HepG2 (cell line): Measurements from ENCODE around the gene PFKFB4. TPM values are rescaled to one million over a fixed set of nuclear protein-coding genes. Genes with fewer than 3 reads are reported as not detected.

ENCODE experiments used
- ATAC-seq: fragments of 200-7000 bp; cut with Tn5 transposase; 3 replicates; pipeline ENCODE4 v1.9.1; 2020; ENCODE audit warnings: mild to moderate bottlenecking, moderate library complexity
- BruUV-seq: library from RNA; stranded (reverse); fragments of 400-500 nt; replicated peaks from 2 replicates; lab custom pipeline; 2021; lab: Mats Ljungman, UMichigan
- CTCF ChIA-PET: fragments of 300-600 bp; formaldehyde crosslinking; extraction: SDS; loops from one replicate; lab custom pipeline; 2021; ENCODE audit warnings: low total read pairs, inconsistent platforms, low intra/inter-chr PET ratio; lab: Yijun Ruan, JAX
- POLR2A ChIA-PET: fragments of 350-600 bp; sonication (Branson Sonifier 250); formaldehyde crosslinking; loops from one replicate; lab custom pipeline; 2020; ENCODE audit warnings: antibody characterized with exemption, inconsistent platforms; lab: Yijun Ruan, JAX
- DNase-seq: peaks from one replicate; pipeline ENCODE4 v3.0.0-alpha.2; 2015; ENCODE audit warnings: low spot score
- FAIRE-seq: peaks from 3 replicates; lab custom pipeline; 2011; peaks lifted over from hg19 to GRCh38; lab: Jason Lieb, UNC
- H2AFZ ChIP-seq: one replicate; pipeline ENCODE4 v1.6.1; 2011; ENCODE audit warnings: low read length, inconsistent platforms
- H3K27ac ChIP-seq: fragments of 300-600 bp; 3 replicates; pipeline ENCODE4 v1.8.0; 2011; ENCODE audit warnings: mixed run types, mild to moderate bottlenecking, mixed read lengths, low read length, inconsistent platforms; ENCODE audit not compliant: insufficient read depth; ENCODE audit errors: extremely low read length
- H3K27me3 ChIP-seq, 2 experiments: fragments of 200-600 bp in 1 of 2; 2 replicates in 1 of 2; 3 replicates in 1 of 2; pipeline versions ENCODE4 v1.6.0 to v1.8.0; 2011; ENCODE audit warnings: low read length in 2 of 2, mild to moderate bottlenecking in 2 of 2, moderate library complexity in 2 of 2, inconsistent platforms in 1 of 2; ENCODE audit not compliant: insufficient read depth in 2 of 2, control insufficient read depth in 1 of 2
- H3K36me3 ChIP-seq, 2 experiments: fragments of 200-600 bp in 1 of 2; replicated peaks in 1 of 2; 2 replicates in 1 of 2; 3 replicates in 1 of 2; pipeline versions ENCODE4 v1.5.1 to v1.8.0; 2011; ENCODE audit warnings: low read length in 2 of 2, inconsistent platforms in 1 of 2; ENCODE audit not compliant: insufficient read depth in 2 of 2, control insufficient read depth in 1 of 2
- H3K4me1 ChIP-seq: 2 replicates; pipeline ENCODE4 v1.5.1; 2012; ENCODE audit warnings: low read length, inconsistent platforms; ENCODE audit not compliant: insufficient read depth
- H3K4me2 ChIP-seq: 2 replicates; pipeline ENCODE4 v1.6.0; 2011; ENCODE audit warnings: low read depth, low read length, inconsistent platforms
- H3K4me3 ChIP-seq, 3 experiments: fragments of 200-600 bp in 1 of 3; sonication (generic), shearing (Covaris generic) in 1 of 3; replicated peaks in 1 of 3; 2 replicates each; pipeline ENCODE4 v1.5.1; 2011 to 2016; ENCODE audit warnings: low read length in 3 of 3, inconsistent platforms in 2 of 3, low read depth in 2 of 3, mild to moderate bottlenecking in 2 of 3, control low read depth in 1 of 3, mixed read lengths in 1 of 3; ENCODE audit not compliant: insufficient read depth in 1 of 3
- H3K79me2 ChIP-seq: one replicate; pipeline ENCODE4 v1.6.1; 2011; ENCODE audit warnings: low read length, inconsistent platforms; ENCODE audit not compliant: insufficient read depth
- H3K9ac ChIP-seq: 2 replicates; pipeline ENCODE4 v1.6.0; 2011; ENCODE audit warnings: mild to moderate bottlenecking, low read depth, low read length, inconsistent platforms; ENCODE audit not compliant: insufficient read depth
- H3K9me3 ChIP-seq: 2 replicates; pipeline ENCODE4 v1.5.1; 2012; ENCODE audit warnings: mild to moderate bottlenecking, low read length
- H4K20me1 ChIP-seq: 2 replicates; pipeline ENCODE4 v1.6.0; 2011; ENCODE audit warnings: inconsistent platforms, mild to moderate bottlenecking, low read length, moderate library complexity; ENCODE audit not compliant: insufficient read depth
- ADNP ChIP-seq: sonication (generic); formaldehyde crosslinking; IDR thresholded peaks from 2 replicates; pipeline ENCODE4 v1.4.0; 2020; ENCODE audit warnings: missing genetic modification reagents
- FOXO1 ChIP-seq: sonication (generic); formaldehyde crosslinking; IDR thresholded peaks from 2 replicates; pipeline ENCODE4 v1.4.0; 2020; ENCODE audit warnings: missing genetic modification reagents
- HHEX ChIP-seq: IDR thresholded peaks from 2 replicates; pipeline ENCODE4 v1.6.1; 2016; ENCODE audit warnings: control low read depth
- SP2 ChIP-seq: sonication (generic); formaldehyde crosslinking; IDR thresholded peaks from 2 replicates; pipeline ENCODE4 v1.5.1; 2020; ENCODE audit warnings: mild to moderate bottlenecking, missing genetic modification reagents
- WGBS: methylation state at CpG from one replicate; pipeline ENCODE4 v1.1.6; 2017; ENCODE audit warnings: low lambda C conversion rate; 5-methylcytosine and 5-hydroxymethylcytosine counted together
- in situ Hi-C: cut with HindIII; loops from 2 replicates; pipeline ENCODE4 v1.10.0; 2017; ENCODE audit warnings: low pct_unique_long_range_greater_than_20kb; ENCODE audit not compliant: extremely low pct_ligation_motif_present
- intact Hi-C: fragments of 100-400 bp; cut with micrococcal nuclease; formaldehyde crosslinking; loops from one replicate; pipeline ENCODE4 v1.10.0; 2022; ENCODE audit not compliant: unreplicated experiment
- polyA plus RNA-seq, 8 experiments: library from polyadenylated mRNA; depleted of rRNA in 3 of 8; stranded (reverse) in 7 of 8; unstranded in 1 of 8; fragments of >200 nt; fragmentation: Illumina TruSeq in 4 of 8; extraction: Trizol in 4 of 8; gene quantifications; 2 replicates each; pipeline versions ENCODE4 v1.2.1 to v1.2.3, GENCODE V29; 2011 to 2016; ENCODE audit warnings: low read depth in 4 of 8, missing spikeins in 1 of 8, mixed read lengths in 1 of 8; ENCODE audit not compliant: insufficient read depth in 1 of 8
- total RNA-seq, 5 experiments: library from RNA; depleted of rRNA; stranded (reverse); fragments of >200 nt; fragmentation: Illumina TruSeq; extraction: Trizol; gene quantifications; 2 replicates each; pipeline ENCODE4 v1.2.3, GENCODE V29; 2016; ENCODE audit warnings: low read depth in 1 of 5
- TF ChIP-seq, protein P1 (sequence below): sonication (generic); formaldehyde crosslinking; IDR thresholded peaks from 2 replicates; pipeline ENCODE4 v1.5.0; 2020; ENCODE audit warnings: mild to moderate bottlenecking, missing genetic modification reagents
- TF ChIP-seq, protein P2 (sequence below): sonication (generic); formaldehyde crosslinking; IDR thresholded peaks from 2 replicates; pipeline ENCODE4 v1.8.0; 2022; ENCODE audit warnings: missing genetic modification reagents, mild to moderate bottlenecking, moderate library complexity, borderline replicate concordance
- TF ChIP-seq, protein P3 (sequence below): sonication (generic); formaldehyde crosslinking; IDR thresholded peaks from 2 replicates; pipeline ENCODE4 v1.4.0; 2020; ENCODE audit warnings: missing genetic modification reagents

Gene PFKFB4
- total and polyA plus RNA-seq, 2 of the 13 experiments (the other 11 are each of a cell fraction or from before 2014, with no cell fraction given) = 7.1 to 103 TPM

DNA sequence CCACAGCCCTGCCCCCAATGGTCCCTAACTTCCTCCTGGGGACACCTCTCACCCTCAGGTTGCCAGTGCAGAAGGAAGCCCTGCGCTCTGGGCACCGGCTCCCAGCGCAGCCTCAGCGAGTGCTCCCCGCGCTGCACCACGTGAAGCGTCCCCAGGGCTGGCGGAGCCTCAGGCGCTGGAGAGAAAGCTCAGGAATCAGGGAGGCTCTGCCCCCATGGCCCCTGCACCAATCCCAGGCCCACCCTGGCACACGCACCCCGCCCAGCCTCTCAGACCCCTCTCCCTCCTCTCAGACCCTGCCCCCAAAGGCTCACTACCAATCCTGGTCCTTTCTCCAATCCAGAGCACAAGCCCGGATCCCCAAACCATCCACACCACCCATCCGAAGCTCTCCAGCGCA, 31.6 kb upstream of the PFKFB4 start:
- CTCF ChIA-PET = no interaction called here

More for the DNA sequence above, 31.6 kb upstream of the PFKFB4 start:
- 93% methylated on average over 11 of the region's 15 CpGs for WGBS
- H3K9ac ChIP-seq = no peak overlapping the region
- H4K20me1 ChIP-seq = no peaks in the 10 kb centered on the region
- no peaks in the 10 kb centered on the region for H3K9me3 ChIP-seq
- DNase-seq = no peak
- no peaks in the 10 kb centered on the region for H3K79me2 ChIP-seq
- no peak for FAIRE-seq
- TF ChIP-seq SP2 (no peak), HHEX (no peak), FOXO1 (no peak), ADNP (CRISPR knock-in tag) (no peak)
- TF ChIP-seq, protein P1, sequence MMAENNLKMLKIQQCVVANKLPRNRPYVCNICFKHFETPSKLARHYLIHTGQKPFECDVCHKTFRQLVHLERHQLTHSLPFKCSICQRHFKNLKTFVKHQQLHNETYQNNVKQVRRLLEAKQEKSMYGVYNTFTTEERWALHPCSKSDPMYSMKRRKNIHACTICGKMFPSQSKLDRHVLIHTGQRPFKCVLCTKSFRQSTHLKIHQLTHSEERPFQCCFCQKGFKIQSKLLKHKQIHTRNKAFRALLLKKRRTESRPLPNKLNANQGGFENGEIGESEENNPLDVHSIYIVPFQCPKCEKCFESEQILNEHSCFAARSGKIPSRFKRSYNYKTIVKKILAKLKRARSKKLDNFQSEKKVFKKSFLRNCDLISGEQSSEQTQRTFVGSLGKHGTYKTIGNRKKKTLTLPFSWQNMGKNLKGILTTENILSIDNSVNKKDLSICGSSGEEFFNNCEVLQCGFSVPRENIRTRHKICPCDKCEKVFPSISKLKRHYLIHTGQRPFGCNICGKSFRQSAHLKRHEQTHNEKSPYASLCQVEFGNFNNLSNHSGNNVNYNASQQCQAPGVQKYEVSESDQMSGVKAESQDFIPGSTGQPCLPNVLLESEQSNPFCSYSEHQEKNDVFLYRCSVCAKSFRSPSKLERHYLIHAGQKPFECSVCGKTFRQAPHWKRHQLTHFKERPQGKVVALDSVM (CRISPR knock-in tag) = no peak
- TF ChIP-seq, protein P2, sequence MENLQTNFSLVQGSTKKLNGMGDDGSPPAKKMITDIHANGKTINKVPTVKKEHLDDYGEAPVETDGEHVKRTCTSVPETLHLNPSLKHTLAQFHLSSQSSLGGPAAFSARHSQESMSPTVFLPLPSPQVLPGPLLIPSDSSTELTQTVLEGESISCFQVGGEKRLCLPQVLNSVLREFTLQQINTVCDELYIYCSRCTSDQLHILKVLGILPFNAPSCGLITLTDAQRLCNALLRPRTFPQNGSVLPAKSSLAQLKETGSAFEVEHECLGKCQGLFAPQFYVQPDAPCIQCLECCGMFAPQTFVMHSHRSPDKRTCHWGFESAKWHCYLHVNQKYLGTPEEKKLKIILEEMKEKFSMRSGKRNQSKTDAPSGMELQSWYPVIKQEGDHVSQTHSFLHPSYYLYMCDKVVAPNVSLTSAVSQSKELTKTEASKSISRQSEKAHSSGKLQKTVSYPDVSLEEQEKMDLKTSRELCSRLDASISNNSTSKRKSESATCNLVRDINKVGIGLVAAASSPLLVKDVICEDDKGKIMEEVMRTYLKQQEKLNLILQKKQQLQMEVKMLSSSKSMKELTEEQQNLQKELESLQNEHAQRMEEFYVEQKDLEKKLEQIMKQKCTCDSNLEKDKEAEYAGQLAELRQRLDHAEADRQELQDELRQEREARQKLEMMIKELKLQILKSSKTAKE (CRISPR knock-in tag) = no peak
- TF ChIP-seq, protein P3, sequence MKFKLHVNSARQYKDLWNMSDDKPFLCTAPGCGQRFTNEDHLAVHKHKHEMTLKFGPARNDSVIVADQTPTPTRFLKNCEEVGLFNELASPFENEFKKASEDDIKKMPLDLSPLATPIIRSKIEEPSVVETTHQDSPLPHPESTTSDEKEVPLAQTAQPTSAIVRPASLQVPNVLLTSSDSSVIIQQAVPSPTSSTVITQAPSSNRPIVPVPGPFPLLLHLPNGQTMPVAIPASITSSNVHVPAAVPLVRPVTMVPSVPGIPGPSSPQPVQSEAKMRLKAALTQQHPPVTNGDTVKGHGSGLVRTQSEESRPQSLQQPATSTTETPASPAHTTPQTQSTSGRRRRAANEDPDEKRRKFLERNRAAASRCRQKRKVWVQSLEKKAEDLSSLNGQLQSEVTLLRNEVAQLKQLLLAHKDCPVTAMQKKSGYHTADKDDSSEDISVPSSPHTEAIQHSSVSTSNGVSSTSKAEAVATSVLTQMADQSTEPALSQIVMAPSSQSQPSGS (CRISPR knock-in tag) = no peak
- H3K27me3 ChIP-seq = 0 out of 5 replicates have a peak, but pooled peaks cover 0 to 4% of the 10 kb centered on the region in 2 experiments
- no peak overlapping the region for H3K4me3 ChIP-seq
- H3K27ac ChIP-seq = no peak overlapping the region
- ATAC-seq = no peak
- H3K4me2 ChIP-seq = no peak overlapping the region
- no TSS peak for BruUV-seq
- POLR2A ChIA-PET = no interaction called here
- in situ Hi-C loops (no loop called here), intact Hi-C loops (no loop called here)
- no peaks in the 10 kb centered on the region; a peak in 1 of 5 replicates for H3K36me3 ChIP-seq
- peaks cover 10% of the 10 kb centered on the region; the same call in 1 of the 2 replicates for H3K4me1 ChIP-seq
- H2AFZ ChIP-seq = no peak overlapping the region
